NB4 (cell line): Measurements from ENCODE around the gene PDGFRA.

Experiments
- DNase-seq: peaks from one replicate; pipeline ENCODE4 v3.0.0; 2010; ENCODE audit warnings: low read depth
- H3K4me3 ChIP-seq: one replicate; pipeline ENCODE4 v1.5.1; 2011; ENCODE audit warnings: mild to moderate bottlenecking, low read depth, low read length, moderate library complexity
- MYC ChIP-seq: IDR thresholded peaks from 2 replicates; pipeline ENCODE4 v1.6.1; 2011; ENCODE audit warnings: low read depth, low read length
- POLR2A ChIP-seq: IDR thresholded peaks from 2 replicates; pipeline ENCODE4 v1.6.1; 2011; ENCODE audit warnings: mild to moderate bottlenecking; ENCODE audit not compliant: insufficient read length; ENCODE audit errors: extremely low read depth
- TF ChIP-seq, protein P1 (sequence below): IDR thresholded peaks from 2 replicates; pipeline ENCODE4 v1.6.1; 2011; ENCODE audit warnings: low read depth, low read length
- TF ChIP-seq, protein P2 (sequence below): IDR thresholded peaks from one replicate; pipeline ENCODE4 v1.5.1; 2012; ENCODE audit warnings: low read depth, low read length

PDGFRA gene

DNA sequence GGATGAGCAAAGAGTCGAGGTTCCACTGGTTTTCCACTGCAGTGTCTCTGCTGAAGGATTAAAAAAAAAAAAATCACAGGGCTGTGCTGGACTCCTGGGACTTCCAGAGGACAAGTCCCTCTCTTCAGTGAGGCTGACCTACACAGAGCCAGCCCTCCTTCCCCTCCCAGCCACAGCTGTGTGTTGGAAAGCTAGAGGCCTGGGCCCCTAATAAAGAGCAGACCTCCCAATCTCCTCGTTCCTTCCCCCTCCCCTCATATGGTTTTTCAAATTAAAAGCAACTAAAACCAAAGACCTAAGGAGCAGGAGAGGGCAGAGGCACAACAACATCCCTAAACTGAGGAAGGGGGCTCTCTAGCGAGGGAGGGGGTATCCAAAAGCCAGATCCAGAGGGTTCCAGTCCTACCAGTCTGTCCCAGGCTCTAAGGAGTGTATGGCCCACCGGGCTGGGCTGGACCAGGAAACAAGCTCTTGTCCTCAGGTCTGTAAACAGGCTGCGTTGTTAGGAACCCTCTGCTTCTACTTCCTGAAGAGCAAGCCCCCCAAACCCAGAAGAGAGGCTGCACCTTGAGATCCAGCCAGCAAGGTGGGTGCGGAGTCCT lies 4.0 kb upstream of the PDGFRA start:
- no peak for DNase-seq
- TF ChIP-seq POLR2A = no peak
- TF ChIP-seq, protein P1, sequence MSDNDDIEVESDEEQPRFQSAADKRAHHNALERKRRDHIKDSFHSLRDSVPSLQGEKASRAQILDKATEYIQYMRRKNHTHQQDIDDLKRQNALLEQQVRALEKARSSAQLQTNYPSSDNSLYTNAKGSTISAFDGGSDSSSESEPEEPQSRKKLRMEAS = no peak
- TF ChIP-seq, protein P2, sequence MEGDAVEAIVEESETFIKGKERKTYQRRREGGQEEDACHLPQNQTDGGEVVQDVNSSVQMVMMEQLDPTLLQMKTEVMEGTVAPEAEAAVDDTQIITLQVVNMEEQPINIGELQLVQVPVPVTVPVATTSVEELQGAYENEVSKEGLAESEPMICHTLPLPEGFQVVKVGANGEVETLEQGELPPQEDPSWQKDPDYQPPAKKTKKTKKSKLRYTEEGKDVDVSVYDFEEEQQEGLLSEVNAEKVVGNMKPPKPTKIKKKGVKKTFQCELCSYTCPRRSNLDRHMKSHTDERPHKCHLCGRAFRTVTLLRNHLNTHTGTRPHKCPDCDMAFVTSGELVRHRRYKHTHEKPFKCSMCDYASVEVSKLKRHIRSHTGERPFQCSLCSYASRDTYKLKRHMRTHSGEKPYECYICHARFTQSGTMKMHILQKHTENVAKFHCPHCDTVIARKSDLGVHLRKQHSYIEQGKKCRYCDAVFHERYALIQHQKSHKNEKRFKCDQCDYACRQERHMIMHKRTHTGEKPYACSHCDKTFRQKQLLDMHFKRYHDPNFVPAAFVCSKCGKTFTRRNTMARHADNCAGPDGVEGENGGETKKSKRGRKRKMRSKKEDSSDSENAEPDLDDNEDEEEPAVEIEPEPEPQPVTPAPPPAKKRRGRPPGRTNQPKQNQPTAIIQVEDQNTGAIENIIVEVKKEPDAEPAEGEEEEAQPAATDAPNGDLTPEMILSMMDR = no peak
- no peak for TF ChIP-seq MYC

DNA sequence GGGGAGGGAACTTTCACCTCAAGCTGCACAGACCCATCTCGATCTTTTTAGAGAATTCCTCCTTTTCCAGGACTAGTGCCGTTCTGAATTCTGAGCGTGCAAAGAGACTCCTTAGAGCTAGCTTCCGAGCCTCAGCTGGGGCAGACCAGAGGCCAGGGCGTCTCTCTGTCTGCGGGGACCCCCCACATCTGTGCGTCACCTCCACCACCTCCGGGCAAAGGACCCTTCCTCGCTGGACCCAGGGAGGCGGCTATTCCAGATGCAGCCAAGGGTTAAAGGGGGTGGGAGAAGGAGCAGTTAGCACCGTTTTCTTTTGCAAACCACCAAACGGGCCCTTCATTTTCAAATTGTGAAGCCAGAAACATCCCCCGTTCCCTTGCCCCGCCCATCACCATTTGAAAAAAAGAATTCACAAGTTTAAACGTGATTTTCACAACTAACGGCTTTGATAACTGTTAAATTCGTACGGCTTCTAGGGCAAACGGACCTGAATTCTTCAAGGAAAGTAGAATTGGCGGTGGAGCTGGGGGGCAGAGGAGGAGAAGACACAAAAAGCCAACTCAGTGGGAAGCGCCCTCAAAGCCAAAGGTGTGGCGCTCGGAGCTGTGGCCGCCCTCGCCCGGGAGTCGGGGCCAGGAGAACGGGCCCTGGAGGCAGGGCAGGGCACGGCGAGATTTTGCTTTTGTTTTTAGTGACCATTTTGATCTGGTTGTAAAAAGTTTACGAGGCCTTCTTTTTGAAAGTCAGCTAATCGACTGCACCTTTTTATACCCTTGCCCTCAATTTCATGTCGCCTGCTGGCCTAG lies 3.3 kb upstream of the PDGFRA start:
- no peak for DNase-seq
- no peak overlapping the region for H3K4me3 ChIP-seq
- TF ChIP-seq POLR2A (no peak), MYC (no peak)
- TF ChIP-seq, protein P1 = no peak
- TF ChIP-seq, protein P2 = no peak

More for the DNA sequence above, 4.0 kb upstream of the PDGFRA start:
- H3K4me3 ChIP-seq = no peak overlapping the region

DNA sequence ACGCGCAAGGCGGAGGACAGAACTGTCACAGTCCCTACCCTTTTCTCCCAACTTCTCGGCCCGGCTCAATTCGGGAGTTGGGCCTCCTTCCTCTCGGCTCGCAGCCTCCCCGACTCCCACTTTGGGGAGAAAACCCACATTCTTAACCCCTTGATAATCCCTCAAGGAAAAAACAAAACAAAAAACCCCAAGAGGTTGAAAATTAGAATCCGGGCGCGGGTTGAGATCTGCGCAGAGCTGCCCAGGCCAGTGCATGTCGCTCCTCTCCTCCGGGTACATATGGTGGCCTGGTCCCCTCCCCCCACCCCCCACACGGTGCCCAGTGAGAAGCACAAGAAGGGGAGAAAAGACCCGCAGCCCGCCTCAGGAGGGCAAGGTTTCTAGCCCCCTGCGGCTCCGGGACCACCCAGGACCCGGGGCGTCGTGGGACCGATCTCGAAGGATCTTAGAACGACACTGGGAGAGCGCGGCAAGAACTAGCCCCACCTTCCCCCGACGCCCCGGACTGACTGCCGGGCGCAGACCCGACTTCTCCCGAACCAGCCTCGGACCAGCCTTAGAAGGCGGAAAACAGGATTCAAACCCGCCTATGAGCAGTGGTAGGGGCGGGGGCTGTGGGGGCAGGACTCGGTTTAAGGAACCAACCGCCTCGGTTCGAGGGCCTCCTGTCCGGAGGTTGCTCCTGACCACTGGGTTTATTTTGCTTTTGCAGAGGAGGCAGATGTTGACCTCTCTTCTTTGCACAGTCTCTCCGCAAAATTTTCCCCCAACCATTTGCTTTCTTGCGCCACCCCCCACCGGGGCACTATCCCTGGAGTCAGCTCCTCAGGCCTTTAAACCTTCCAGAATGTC lies 2.5 kb upstream of the PDGFRA start:
- H3K4me3 ChIP-seq = no peak overlapping the region
- TF ChIP-seq, protein P1 = no peak
- TF ChIP-seq POLR2A = no peak
- TF ChIP-seq MYC = no peak
- TF ChIP-seq, protein P2 = no peak
- no peak for DNase-seq

DNA sequence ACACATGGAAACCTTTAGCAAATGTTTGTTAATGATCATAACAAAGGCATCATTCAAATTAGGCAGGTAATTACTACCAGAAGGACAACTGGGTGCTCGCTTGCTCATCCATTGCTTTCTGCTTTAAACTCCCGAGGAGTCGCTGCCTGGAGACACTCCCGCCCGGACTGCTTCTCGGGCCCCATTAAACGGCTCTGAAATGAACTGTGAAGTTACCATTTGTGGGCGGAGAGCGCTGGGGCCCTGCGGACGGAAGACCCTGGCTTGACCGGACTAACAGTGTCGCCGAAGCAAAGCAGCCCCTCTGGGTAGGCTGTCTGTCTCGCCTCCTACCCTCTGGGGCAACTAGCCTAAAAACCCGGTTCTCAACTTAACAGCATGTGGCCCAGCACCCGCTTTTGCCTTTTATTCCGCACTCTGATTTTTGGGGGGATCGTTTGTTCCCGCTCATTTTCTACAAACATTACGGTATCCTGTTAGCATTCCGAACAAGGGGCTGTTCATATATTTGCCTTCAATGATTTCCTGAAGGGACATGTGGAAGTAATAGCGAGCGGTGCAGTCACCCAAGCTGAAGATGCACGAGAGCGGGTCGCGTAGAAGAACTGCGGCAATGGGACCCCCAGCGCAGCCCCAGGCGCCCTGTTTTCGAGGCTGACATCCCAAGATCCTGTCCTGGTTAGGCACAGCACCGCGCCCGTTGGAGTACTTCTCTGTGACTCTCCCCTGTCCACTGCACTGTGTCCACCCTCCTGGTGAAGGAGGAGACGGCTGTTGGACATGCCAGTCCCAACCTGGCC lies 1.6 kb upstream of the PDGFRA start:
- no peak overlapping the region for H3K4me3 ChIP-seq
- TF ChIP-seq, protein P2 = no peak
- TF ChIP-seq POLR2A = no peak
- DNase-seq = no peak

DNA sequence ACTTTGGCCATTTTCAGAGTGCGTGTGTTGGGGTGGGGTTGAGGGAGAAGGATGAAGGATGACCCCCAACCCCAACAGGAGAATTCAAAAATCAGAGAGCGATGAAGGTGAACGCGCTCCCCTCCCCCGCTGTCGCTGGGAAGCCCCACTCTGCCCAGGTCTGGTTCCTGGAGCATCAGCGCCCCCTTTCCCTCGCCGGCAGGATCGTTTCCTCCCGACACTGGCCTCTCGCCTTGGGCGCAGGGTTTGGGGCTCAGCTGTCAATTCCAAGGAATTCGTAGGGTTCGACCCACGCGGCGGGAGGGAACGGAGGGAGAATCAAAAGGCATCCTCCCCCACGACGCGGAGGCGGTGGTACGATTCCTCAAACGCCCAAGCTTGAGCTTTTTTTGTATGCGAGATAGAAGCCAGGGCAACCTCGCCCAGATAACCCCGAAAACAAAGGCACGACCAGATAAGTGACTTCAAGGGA lies 1.0 kb upstream of the PDGFRA start:
- peak; percentile 40 for DNase-seq
- TF ChIP-seq, protein P1 = no peak
- TF ChIP-seq, protein P2 = peak; percentile 42
- H3K4me3 ChIP-seq = no peak overlapping the region
